HK-2 (cell line): ENCODE data around the gene PREB.
"Not testable (repeated sequence)": the region's sequence is repeated elsewhere in the genome, so short reads cannot be mapped to it uniquely, and the experiment has no call there.

ENCODE experiments used
- DNase-seq: peaks from one replicate; pipeline ENCODE4 v3.0.0-alpha.2; 2018; ENCODE audit not compliant: unreplicated experiment

PREB gene

DNA sequence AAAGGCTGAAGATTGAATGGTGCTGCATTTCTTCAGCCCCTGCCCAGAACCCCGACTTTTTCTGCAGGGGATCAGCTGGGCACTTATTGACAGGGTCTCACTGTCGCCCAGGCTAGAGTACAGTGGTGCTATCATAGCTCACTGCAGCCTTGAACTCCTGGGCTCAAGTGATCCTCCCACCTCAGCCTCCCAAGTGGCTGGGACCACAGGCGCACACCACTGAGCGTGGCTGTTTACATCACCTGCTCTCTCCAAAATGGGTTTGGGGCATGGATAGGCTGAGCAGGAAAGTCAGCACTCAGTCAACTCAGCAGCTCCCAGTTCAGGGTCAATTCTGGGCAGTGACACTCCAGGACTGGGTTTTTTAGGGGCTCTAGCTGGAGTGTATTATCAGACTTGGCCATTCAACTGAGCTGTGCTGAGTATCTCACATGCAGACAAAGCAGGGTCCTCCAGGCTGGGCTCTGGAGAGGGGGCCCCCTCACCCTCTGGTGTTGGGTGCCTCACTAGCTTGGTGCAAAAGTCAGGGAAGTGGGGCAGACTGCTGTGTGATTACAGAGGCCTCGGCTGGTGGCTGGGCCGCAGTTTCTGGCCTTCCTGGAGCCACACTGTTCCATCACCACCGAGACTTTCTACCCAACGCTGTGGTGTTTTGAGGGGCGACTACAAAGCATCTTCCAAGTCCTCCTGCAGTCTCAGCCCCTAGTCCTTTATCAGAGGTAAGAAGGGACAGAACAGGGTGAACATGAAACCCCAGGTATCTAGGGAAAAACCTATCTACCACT, 6.4 kb downstream of the PREB start:
- no peak for DNase-seq

DNA sequence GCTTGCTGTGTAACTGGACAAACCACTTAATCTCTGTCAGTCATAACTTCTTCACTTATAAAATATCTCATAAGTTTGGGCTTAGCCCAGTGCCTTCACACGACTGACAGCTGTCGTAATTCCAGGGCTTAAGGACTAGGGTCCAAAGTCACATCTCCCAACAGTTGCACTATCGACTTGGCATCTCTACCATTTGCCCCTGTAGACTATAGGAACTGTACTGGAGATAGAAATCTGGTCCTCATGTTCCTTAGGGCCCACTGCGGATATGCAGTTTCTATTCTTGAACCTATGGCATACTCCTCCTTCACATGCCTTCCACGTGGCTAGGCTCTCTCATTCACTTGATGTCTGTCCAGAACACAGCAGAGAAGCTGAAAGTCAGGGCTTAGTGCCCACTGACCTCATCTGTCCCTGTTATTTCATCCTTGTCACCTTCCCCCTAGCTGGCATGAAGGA, 8.2 kb downstream of the PREB start:
- DNase-seq, result no peak

DNA sequence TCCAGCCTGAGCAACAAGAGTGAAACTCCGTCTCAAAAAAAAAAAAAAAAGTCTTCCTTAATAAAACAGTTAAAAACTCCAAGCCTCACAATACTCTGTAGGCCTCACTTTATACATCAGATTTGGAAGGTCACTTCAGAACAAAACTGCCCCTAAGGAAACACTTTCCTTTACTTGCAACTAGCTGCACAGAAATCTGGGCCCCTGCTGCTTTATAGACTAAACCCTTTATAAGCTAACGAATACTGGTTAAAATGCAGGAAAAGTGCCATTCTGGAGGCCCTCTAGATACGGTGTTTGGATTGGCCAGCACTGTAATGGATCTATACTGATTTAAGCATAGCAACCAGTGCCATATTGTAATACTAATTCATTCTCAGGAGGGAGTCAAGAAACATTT, 9.3 kb downstream of the PREB start:
- DNase-seq, result no peak

DNA sequence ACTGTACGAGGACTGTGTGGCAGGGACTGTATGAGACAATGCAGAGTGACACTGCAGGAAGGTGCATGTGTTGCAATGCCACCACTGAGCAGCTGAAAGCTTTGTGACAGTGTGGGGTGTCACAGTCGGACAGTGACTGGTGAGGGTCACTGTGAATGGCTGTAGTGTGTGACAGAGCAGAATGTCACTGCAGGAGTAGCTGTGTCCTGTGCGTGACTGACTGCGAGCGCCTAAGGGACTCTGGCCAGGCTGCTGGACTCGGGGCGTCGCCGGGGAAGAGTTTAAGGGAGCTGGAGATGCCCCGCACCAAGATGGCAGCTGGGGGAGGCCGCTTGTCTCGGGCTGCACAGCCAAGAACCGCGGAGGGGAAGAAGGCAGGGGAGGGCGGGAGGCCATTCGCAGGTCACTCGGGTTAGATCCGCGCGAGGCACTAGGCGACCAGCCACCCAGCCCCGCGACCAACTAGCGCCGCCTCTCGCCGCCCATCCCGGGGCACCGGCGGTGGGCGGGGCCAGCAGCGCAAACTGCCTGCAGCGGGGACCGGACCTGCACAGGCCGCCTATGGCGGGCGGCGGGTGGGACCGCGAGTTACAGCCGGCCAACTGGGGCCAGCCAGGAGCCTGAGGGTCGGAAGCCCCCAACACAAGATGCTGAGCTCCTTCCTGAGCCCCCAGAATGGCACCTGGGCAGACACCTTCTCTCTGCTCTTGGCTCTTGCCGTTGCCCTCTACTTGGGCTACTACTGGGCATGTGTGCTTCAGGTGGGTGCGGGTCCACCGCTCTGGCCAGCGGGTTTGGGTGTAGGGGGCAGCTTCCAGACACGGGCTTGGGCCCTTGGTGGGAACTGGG, 10.9 kb downstream of the PREB start, which contains the start of gene ABHD1:
ABHD1 (plus strand) TSS at position 514 of the 849 bp plus-strand sequence; CDS start at position 648, 134 bp downstream.
- DNase-seq, result peak; percentile 53

DNA sequence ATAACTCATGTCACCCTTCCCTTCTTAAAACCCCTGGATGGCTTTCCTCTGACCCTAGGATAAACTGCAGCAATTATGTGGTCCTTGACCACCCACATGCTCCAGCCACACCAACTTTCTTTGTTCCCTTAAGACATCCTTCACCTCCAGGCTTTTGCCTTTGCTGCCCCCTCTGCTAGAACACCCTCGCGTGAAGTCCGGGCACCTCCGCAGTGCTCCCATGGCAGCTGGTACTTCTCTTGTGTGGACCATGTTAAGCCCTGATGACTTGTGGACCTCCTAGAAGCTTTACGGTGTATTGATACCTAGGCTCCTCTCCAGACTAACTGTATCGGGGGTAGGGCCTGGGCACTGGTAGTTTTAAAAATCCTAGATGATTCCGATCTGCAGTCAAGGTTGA, 11.6 kb downstream of the PREB start:
- DNase-seq, result no peak

DNA sequence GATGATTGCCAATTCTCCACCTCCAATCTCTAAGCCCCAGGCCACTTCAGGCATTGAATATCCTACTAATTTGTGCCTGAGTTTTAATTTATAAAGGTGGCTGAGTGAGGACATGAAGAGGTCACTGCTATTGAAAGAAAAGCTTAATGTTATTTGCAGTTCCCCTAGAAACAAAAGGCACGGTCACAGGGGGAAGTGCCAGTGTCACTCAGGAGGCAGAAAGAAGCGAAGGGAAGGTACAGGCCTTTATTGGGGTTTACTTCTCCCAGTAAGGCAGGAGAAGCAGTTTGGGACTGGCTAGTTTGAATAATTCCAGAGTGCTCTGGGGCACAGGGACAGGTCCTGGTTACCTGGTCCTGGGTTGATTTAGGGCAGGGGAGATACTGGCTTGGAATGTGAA, 12.5 kb downstream of the PREB start:
- no peak for DNase-seq

DNA sequence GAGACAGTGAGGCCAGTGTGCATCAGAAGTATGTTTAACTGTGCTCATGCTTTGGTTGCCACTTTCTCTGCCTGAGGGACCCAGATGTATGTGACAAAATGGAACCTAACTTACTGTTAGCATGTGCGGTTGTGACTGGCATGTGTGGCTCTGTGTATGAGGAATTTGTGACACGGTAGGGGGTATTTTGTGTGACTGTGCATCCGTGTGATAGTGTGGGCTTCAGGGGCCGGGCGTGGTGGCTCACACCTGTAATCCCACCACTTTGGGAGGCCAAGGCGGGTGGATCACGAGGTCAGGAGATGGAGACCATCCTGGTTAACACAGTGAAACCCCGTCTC, 15.1 kb downstream of the PREB start:
- not testable (repeated sequence) for DNase-seq

DNA sequence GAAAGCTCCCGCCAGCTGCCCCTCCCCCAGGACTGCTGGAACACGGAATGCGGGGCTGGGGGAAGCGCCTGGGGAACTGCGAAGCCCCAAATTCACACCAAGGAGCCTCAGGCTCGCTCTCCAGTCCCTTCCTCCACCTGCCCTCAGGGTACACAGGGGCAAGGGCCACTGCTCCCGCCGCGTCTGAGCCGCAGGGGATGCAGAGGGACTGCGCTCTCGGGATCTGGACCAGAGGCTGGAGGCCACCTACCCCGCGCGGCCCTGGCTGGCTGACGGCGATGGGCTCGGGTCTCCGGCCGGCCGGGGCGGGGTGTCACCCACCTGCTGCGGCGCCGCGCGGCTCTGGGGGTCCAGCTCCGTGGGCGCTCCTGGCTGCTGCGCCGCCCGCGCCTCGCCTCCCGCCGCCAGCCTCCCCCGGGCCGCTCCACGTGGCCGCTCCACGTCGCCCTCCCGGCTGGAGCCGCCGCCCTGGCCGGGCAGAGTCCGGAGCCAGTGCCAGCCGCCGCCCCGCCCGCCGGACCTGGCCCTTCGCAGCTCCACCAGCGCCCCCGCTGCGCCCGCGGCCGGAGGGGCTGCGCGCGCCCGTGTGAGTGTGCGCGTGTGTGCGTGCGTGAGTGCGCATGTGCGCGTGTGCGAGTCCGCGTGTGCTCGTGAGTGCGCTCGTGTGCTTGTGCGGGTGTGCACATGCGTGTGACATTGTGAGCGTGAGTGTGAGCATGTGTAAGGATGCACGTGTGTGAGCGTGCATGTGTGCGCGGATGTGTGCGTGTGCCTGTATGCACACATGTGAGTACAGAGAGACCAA, 15.7 kb downstream of the PREB start, which contains the start of gene CGREF1:
CGREF1 (minus strand) TSS at position 604 of the 805 bp plus-strand sequence. CDS start 14,762 bp downstream, outside the sequence.
- DNase-seq, result peak; percentile 30

DNA sequence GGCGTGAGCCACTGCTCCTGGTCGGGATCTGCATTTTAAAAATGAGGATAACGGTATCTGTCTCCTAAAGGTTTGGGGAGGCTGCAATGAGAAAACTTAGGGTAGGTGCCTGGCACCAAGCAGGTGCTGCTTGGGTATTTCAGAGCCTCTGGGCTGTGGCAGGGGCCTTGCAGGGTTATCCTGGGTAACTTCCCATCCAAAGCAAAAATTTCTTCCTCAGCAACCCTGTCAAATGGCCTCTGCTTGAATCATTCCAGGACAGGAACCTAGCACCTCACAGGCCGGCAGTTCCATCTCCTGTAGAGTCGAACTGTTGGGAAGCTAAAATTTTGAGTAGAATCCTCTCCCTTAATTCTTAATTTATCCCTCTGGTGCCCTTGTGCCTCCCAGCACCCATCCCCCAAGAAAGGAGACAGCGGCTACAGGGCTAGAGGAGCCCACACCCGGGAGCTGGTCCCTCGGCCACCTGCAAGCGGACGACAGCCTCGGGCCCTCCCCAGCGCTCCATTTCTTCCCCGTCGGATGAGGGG, 16.4 kb downstream of the PREB start:
- no peak for DNase-seq

DNA sequence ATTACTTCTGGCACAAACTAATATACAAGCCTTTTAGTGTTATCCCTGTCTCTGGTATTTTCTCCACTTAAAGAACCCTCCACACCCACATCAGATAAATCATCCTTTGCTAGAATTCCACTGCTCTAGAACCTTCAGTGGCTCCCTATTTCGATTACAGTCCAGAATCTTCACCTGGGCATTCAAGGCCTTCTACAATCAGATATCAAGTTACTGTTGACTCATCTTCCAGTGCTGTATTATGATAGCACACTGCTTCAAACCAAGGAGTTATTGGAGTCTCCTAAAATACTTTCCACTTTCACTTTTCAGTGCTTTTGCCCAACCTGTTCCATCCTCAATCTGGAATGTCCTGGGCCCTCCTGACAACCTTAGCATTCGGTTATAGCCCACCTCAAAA, 18.9 kb downstream of the PREB start:
- no peak for DNase-seq

DNA sequence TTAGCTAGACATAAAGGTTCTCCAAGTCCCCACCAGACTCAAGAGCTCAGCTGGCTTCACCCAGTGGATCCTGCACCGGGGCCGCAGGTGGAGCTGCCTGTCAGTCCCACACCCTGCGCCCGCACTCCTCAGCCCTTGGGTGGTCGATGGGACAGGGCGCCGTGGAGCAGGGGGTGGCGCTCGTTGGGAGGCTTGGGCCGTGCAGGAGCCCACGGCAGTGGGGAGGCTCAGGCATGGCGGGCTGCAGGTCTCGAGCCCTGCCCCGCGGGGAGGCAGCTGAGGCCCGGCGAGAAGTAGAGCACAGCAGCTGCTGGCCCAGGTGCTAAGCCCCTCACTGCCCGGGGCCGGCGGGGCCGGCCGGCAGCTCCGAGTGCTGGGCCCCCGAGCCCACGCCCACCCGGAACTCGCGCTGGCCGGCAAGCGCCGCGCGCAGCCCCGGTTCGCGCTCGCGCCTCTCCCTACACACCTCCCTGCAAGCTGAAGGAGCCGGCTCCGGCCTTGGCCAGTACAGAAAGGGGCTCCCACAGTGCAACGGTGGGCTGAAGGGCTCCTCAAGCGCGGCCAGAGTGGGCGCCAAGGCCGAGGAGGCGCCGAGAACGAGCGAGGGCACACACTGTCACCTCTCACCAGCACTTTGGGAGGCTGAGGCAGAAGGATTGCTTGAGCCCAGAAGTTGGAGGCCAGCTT, 22.9 kb downstream of the PREB start:
- DNase-seq, result not testable (repeated sequence)

DNA sequence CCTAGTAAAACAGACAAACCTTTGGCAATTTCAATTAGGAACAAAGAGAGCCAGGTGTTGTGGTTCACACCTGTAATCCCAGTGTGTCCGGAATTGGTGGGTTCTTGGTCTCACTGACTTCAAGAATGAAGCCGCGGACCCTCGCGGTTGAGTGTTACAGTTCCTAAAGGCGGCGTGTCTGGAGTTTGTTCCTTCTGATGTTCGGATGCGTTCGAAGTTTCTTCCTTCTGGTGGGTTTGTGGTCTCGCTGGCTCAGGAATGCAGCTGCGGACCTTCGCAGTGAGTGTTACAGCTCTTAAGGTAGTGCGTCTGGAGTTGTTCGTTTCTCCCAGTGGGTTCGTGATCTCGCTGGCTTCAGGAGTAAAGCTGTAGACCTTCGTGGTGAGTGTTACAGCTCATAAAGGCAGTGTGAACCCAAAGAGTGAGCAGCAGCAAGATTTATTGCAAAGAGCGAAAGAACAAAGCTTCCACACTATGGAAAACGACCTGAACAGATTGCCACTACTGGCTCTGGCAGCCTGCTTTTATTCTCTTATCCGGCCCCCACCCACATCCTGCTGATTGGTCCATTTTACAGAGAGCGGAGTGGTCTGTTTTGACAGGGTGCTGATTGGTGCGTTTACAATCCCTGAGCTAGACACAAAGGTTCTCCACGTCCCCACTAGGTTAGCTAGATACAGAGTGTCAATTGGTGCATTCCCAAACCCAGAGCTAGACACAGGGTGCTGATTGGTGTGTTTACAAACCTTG, 23.7 kb downstream of the PREB start:
- DNase-seq, result not testable (repeated sequence)

DNA sequence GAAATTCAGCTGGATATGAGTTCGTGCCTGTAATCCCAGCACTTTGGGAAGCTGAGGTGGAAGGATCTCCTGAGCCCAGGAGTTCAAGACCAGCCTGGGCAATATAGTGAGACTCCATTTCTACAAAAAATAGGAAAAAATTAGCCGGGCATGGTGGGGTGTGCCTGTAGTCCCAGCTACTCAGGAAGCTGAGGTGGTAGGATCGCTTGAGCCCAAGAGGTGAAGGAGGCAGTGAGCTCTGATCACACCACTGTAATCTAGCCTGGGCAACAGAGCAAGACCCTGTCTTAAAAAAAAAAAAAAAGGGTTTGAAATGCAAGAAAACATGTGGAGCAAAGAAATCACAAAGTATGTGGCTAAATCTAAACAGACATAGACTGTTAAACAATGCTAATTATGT, 25.4 kb downstream of the PREB start:
- no peak for DNase-seq

DNA sequence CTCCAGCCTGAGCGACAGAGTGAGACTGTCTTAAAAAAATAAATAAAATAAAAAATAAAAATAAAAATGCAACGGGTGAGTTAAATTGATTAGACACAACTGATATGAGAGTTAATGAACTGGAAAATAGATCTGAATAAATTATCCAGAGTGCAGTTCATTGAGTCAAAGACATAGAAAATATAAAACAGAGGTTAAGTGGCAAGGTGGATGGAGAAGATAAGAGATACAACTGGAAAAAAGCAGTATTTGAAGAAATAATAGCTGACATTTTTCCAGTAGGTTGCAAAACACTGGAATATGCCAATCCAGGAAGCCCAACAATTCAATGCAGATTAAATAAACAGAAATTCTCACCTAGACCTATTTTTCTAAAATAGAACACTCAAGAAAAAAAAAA, 26.2 kb downstream of the PREB start:
- no peak for DNase-seq

DNA sequence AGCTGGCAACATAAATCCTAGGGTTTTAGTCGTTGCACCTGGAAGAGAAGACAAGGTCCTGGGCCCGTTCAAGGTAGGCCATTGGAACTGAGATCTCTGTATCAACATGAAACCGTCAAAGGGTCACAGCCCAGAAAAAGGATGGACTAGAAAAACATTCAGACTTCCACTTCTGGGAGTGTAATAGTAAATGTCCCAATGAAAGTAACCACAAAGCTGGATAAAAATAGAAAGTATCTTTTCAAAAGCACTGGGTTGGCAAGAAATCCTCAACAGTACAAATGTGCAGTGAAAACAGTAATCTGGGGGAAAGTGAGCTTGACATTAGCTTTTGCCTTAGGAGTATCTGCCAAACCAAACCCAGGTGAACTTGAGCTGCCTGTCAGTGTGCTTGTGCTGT, 28.5 kb downstream of the PREB start:
- no peak for DNase-seq

DNA sequence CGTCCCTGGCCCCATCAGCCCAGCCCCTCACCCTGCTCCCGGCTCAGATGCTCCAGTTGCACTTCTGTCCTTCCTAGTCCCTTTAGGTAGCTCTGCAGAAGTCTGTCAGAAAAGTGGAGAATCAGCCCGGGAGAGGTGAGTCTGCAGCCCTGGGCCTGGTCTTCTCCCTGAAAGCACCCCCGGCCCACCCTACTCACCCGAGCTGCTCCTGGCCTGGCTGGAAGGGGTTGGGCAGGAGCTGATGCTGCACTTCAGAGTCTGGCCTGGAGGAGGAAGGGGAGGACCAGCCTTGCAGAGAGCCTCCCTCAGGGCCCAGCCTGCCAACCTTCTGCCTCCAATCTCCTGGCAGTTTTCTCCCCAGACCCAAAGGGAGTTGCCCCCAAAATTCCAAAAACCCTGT, 32.1 kb downstream of the PREB start:
- DNase-seq, result no peak

DNA sequence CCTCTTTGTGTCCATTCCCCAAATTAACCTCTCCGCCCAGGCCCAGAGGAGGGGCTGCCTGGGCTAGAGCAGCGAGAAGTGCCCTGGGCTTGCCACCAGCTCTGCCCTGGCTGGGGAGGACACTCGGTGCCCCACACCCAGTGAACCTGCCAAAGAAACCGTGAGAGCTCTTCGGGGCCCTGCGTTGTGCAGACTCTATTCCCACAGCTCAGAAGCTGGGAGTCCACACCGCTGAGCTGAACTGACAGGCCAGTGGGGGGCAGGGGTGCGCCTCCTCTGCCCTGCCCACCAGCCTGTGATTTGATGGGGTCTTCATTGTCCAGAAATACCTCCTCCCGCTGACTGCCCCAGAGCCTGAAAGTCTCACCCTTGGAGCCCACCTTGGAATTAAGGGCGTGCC, 34.4 kb downstream of the PREB start:
- DNase-seq, result no peak

DNA sequence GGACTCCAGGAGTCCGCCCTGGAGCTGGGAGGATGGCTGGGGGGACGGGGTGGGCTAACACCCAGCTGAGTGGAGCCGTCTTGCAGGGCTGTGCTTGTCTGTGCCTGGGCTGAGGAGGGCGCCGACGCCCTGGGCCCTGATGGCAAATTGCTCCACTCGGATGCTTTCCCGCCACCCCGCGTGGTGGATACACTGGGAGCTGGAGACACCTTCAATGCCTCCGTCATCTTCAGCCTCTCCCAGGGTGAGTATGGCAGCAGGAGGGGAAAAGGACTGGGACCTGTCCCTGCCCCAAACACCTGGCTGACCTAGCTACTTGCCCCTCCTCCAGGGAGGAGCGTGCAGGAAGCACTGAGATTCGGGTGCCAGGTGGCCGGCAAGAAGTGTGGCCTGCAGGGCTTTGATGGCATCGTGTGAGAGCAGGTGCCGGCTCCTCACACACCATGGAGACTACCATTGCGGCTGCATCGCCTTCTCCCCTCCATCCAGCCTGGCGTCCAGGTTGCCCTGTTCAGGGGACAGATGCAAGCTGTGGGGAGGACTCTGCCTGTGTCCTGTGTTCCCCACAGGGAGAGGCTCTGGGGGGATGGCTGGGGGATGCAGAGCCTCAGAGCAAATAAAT, 35.0 kb downstream of the PREB start:
- DNase-seq, result no peak

DNA sequence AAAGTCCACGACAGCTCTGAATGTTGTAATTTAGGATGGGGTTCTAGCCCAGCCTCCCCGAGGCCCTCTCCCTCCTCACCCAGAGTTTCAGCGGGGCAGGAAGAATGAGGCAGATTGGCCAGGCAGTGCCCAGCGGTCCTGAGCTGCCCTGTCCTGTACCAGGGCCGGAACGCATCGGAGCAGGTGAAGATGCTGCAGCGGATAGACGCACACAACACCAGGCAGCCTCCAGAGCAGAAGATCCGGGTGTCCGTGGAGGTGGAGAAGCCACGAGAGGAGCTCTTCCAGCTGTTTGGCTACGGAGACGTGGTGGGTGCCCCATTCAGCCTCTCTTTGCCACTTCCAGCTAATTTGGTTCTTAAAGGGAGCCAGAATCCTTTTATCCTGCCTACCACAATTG, 37.1 kb downstream of the PREB start:
- no peak for DNase-seq

DNA sequence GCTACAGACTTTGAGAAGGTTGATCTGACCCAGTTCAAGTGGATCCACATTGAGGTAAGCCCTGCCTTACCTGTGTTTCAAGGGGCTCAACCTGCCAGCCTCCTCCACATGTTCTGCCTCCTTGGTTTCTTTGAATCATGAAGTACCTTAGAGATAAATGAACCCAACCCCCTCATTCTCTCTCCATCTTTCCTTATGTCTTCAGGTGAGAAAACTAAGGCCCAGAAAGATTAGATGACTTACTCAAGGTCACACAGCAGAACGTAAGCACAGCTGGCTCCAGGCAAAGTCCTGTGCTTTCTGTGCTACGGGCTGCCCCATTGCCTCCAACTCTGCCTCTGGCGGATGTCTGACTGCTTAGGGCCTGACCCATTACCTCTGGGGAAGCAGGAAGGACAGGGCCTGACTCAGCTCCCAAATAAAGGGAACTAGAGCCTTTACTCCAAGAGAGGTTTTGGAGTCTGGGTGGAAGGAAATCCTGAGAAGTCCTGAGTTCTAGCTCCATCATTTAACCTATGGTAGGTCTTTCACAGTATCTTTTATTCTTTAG, 37.6 kb downstream of the PREB start:
- DNase-seq, result no peak
